A172 (cell line): Measurements from ENCODE around the gene TCF23. TPM values are rescaled to one million over a fixed set of nuclear protein-coding genes. Genes with fewer than 3 reads are reported as not detected.
"Not testable (repeated sequence)": the region's sequence is repeated elsewhere in the genome, so short reads cannot be mapped to it uniquely, and the experiment has no call there.

ENCODE experiments used
- DNase-seq: peaks from one replicate; pipeline ENCODE4 v3.0.0-alpha.2; 2015; ENCODE audit warnings: low spot score
- total RNA-seq: library from RNA; depleted of rRNA; stranded (reverse); fragments of >200 nt; shearing (Covaris generic); gene quantifications from 2 replicates; pipeline ENCODE4 v1.2.3, GENCODE V29; 2014

TCF23 gene
- total RNA-seq, 1 experiment from 2014 or later: not detected

DNA sequence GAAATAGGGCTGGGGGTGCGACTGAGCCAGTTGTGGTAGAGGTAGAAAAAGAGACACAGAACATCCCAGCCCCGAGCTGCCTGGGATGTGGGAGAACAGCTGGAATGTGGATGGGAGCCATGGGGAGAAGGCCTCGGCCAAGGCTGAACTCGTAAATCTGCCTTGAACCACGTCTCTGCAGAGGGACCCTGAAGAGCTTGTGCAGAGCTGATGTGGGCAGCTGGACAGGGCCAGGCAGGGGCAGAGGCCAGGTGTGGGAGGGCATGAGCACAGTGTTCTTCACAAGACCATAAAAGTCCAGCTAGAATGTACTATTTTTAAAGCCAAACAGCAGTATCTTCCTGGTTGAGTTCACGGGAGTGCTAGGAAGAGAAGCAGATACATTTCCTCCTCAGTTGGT, 5.7 kb downstream of the TCF23 start:
- DNase-seq: no peak

DNA sequence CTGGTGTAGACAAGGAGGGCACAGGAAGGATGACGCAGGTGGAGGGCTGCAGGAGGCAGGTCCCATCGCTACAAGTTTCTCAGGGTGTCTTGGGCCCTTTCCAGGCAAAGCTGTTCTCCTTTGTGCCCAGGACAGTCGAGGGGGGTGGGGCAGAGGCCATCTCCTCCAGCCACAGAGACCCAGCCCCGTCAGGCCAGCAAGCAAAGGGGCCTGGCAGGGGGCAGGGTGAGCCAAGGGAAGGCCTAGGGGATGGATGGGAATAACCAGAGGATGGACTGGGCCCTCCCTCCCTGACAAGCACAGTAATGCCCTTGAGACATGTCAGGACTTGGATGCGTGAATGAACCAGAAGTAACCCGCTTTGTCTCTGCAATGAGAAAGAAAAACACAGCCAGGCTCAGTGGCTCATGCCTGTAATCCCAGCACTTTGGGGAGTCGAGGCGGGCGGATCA, 6.3 kb downstream of the TCF23 start:
- no peak for DNase-seq

DNA sequence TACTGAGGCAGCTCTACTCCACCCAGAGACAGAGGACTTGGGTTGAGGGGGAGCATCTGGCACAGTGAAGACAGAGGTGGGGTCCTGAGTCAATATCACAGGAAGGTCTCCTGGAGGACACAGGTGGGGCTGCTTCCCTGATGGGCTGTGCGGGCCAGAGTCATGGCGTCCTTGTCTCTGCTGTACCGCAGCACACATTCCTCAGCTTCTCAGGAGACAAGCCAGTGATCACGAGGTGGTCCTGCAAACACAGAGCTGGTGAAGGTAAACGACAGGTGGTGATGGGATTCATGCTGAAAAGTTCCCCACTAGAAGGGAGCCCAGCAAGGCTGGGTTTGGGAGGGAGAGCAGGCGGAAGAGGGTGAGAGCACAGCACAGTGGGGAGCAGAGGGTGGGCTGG, 9.7 kb downstream of the TCF23 start:
- no peak for DNase-seq

DNA sequence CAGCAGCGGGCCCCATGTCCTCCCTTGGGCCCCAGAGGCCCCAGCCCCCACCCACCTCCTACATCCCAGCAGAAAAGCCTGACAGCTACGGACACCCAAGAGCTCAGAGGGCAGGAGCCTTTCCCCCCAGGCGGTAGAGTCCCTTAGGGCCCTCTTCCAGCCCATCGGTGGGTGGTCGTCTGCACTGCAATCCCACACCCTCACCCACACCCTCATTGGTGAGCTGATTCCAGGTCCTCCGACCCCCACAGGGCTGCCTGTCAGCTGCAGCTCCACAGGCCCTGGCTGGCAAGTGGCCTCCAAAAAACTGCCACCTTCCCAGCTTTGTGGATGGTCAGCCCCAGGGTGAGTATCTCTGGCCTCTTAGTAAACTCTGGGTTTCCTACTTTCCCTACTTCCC, 10.5 kb downstream of the TCF23 start:
- no peak for DNase-seq

DNA sequence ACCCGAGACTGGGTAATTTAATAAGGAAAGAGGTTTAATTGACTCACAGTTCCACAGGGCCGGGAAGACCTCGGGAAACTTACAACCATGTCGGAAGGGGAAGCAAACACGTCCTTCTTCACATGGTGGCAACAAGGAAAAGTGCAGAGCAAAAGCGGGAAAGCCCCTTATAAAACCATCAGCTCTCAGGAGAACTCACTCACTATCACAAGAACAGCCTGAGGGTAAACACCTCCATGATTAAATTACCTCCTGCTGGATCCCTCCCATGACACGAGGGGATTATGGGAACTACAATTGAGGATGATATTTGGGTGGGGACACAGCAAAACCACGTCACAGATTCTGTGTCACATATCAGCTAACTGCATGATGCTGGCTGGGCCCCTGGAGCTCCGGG, 11.4 kb downstream of the TCF23 start:
- no peak for DNase-seq

DNA sequence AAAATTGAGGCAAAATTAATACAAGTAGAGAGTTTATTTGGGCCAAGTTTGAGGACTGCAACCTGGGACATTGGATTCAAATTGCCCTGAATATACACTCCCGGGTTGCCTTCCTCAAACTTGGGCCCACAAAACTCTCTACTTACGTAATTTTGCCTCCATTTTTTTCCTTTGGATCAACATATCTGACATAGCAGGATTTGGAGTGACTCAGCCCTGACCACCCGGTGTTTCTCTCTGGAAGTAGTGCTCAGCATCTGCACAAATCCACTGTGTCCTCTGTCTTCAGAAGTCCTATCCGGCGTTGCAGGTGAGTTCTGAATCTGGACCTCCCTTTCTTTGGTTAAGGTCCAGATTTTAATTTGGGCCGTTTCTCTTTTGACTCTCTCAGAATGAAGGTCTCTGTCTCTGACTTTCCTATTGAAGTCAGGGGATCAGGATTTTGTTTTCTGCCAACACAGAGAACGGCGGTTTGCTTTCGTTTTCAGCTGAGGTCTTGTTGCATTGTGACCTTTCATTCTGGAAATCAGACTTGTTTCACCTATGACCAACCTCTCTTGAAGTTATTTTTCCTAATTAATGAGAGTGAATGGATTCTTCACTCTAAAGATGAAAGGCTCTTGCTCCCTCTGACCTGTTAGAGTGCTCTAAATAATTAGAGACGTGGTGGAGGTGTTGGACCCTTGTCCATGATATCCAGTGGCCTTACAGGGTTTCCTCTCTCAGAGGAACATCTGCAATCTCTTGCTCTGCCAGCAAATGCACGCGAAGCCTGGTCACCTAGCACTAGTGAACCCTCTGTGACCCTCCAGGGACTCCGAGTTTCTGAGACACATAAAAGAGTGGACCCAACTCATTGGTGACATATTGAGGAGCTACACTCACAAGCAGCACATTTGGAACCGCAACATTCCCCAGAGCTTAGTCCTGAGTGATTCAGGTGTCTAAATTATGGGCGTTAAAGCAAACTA, 13.6 kb downstream of the TCF23 start:
- peak; percentile 40 for DNase-seq

DNA sequence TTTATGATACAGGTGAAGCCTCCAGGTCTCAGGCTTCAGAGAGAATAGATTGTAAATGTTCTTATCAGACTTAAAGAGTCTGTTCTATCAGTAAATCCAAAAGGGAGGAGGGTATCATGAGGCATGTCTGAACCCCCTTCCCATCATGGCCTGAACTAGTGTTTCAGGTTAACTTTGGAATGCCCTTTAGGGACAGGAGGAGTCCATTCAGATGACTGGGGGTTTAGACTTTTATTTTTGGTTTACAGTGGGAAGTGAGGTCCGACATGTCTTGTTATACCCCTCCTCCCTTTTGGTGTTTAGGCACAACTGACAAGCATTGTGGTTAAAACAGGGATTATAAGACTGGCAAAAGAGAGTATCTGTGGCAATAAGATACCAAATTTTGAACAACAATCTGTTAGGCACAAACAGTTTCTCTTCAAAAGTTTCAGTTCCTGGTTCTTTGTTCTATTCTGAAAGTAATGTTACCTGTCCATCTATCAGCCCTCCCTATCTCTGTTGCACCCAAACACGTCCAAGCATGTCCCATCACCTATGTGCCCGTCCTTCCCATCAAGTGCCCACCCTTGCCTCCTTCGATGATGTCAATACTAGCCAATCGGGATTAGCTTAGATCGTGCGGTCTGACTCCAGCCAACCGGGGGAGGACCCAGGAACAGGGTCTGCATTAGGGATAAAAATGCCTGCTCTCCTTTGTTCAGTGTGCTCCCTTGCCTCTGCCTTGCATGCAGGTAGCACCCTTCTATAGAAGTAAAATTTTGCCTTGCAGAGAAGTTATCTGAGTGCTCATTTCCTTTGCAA, 16.4 kb downstream of the TCF23 start:
- no peak for DNase-seq

DNA sequence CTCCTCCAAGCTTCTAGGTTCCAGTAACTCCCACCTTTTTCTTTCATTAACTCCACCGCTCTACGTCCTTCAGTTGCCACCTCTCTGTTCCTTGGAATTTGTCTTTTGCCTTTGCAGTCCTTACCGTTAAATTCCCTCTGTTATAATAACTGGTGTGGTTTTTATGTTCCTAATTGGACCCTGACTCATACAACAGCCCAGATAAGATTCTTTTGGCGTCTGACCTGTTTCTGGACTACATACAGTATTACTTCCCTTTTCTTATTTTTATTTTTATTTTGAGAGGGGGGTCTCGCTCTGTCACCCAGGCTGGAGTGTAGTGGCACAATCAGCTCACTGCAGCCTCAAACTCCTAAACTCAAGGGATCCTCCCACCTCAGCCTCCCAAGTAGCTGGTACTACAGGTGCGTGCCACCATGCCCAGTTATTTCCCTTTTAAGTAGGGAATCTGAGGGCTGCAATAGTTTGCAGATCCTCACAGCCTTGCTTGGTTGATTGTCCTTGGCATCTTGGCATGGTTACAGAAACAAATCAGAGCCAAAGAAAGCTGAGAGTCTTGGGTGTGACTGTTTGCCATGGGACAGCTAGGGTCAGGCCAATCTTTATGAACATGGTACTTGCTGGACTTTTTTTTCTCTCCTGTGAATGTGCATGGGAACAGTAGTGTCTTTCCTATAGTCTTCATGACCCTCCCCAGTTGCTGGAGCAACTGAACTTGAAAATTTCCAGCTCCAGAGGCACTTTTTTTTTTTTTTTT, 22.0 kb downstream of the TCF23 start:
- peak; percentile 16 for DNase-seq

DNA sequence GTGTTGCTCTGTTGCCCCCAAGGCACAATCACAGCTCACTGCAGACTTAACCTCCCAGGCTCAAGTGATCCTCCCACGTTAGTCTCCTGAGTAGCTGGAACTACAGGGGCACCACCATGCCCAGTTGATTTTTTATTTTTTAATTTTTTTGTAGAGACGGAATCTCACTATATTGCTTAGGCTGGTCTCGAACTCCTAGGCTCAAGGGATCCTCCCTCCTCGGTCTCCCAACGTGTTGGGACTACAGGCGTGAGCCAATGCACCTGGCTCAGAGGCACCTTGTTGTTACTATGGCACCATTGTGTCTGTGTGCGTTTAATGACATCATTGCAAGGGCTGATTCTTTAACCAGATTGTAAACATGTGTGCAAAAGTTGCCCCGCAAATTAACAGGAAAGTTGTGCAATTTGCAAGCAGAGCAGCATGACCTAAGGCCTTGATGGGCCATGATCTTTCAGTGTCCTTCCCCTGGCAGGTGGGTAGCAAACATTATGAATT, 22.6 kb downstream of the TCF23 start:
- DNase-seq: no peak

DNA sequence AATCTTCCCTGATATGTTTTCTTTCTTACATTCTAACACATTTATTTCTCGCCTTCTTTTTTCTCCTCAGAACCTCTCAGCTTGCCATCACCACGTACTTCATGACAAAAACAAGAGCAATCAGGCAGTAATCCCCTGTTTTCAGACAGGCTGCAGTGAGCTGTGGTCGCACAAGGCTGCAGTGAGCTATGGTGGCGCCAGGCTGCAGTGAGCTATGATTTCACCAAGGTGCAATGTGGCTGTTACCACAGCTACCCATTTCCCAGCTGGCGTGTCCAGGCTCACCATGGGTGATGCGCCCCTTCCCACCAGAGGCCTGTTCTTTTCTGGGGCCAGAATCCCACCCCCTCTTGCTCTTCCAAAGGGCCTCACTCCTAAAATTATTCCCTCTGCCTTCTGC, 25.8 kb downstream of the TCF23 start:
- no peak for DNase-seq

DNA sequence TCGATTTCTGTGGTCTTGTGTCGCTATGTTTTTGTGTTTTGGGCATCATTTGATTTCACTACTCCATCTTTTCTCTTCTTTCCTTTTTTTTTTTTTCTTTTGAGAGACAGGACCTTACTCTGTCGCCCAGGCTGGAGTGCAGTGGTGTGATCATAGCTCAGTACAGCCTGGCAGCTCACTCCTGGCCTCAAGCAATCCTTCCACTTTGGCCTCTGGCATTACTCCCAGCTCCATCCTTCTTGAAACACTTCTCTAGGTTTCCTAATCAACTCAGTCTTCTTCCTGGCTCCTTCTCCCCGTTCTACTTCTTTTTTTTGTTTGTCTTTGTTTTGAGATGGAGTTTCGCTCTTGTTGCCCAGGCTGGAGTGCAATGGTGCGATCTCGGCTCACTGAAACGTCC, 26.5 kb downstream of the TCF23 start:
- DNase-seq: no peak

DNA sequence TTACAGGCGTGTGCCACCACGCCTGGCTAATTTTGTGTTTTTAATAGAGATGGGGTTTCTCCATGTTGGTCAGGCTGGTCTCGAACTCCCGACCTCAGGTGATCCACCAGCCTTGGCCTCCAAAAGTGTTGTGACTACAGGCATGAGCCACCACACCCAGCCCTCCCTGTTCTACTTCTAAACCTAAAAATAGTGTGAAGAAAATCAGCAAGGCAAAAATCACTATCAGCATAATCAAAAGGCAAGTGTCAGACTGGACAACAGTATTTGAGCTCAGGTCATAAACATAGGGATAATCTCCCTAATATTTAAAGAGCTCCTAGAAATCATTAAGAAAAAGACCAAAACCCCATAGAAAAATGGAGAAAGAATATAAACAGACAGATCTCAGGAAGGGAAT, 27.0 kb downstream of the TCF23 start:
- DNase-seq: not testable (repeated sequence)

DNA sequence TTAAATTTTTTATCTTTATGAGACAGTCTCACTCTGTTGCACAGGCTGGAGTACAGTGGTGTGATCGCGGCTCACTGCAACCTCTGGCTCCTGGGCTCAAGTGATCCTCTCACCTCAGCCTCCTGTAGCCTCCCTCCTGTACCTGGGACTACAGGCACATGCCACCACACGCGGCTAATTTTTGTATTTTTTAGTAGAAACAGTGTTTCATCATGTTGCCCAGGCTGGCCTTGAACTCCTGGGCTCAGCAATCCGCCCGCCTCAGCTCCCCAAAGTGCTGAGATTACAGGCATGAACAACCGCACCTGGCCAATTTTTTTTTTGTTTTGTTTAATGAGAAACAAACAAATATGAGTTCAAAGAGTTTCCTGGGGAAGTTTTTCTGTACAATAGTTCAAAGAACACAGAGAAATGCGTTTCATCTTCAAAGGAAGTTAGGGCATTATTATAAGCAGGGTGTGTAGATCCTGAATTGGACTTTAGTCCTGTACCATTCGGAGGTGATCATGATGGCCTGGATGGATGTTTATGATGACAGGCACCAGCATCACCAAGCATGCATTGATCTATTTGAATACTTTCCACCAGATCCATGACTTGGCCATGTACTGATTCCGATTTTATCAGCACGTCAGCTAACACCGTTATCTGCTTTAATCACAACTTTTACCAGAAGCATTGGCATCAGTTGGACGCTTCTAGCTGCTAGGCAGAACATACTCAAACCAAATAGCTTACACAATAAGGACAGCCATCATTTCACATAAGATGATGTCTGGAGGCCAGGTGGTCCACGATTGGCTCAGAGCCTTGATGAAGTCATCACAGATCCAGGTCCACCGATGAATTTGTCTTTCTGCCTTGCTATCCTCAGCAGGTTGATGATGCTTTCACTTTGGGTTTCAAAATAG, 28.9 kb downstream of the TCF23 start:
- no peak for DNase-seq

DNA sequence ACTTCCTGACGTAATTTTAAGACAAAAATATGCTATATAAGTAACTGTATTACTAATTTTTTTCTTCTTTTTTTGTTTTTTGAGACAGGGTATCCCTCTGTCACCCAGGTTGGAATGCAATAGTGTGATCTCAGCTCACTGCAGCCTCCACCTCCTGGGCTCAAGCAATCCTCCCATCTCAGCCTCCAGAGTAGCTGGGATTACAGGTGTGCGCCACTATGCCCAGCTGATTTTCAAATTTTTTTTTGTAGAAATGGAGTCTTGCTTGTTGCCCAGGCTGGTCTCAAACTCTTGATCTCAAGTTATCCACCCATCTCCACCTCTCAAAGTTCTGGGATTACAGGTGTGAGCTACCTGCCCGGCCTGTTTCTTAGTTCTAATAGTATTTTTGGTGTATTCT, 29.7 kb downstream of the TCF23 start:
- no peak for DNase-seq

DNA sequence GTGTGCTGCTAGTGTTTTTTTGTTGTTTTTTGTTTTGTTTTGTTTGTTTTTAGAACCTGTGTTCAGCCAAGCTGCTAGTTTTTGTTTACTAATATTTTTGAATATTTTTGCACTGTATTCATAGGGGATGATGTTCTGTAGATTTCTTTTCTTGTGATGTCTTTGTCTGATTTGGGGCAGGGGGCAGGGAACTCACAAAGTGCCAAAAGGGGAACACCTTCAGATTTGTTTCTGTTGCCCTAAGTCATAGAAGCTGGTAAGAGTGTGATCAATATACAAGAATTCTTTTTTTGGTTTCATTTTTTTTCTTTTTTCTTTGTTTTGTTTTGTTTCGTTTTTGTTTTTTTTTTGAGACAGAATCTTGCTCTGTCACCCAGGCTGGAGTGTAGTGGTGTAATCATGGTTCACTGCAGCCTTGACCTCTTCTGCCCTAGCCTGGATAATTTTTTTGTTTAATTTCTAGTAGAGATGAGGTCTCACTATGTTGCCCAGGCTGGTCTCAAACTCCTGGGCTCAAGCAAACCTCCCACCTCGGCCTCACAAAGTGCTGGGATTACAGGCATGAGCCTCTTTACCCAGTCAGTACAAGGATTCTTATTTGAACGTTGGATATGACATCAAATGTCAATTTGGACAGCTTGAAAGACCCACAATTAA, 30.7 kb downstream of the TCF23 start:
- DNase-seq: no peak

DNA sequence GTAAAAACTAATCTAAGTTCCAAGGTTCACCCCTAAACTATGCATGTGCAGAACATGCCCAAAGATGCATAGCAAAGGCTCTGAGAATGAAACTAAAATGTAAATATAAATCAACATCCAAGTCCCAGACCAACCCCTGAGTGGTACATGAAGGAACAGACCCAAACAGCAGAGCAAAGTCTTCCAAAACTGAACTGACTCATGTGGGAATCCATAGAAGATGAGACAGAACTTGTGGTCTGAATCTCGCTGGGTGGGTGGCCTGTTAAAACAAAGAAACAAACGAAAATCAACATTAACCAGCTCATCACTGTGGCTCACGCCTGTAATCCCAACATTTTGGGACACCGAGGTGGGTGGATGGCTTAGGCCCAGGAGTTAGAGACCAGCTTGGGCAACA, 33.5 kb downstream of the TCF23 start:
- DNase-seq: no peak

DNA sequence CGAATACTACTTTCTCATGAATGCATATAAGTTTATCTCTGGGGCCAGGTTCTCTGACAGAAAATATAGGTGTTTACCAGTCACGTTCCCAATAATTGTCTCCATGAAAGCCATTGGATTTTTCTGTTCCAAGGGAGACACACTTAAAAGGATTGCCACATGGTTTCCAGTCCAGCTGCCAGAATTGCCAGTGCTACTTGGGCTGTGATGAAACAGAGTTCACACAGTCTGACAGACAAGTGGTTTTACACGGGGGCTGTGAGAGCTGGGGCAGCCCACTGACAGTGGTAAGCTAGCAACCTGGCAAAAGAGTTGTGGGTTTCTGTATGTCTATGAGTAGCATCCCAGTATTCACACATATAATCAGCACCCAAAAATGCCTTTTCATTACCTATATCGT, 35.3 kb downstream of the TCF23 start:
- DNase-seq: no peak

DNA sequence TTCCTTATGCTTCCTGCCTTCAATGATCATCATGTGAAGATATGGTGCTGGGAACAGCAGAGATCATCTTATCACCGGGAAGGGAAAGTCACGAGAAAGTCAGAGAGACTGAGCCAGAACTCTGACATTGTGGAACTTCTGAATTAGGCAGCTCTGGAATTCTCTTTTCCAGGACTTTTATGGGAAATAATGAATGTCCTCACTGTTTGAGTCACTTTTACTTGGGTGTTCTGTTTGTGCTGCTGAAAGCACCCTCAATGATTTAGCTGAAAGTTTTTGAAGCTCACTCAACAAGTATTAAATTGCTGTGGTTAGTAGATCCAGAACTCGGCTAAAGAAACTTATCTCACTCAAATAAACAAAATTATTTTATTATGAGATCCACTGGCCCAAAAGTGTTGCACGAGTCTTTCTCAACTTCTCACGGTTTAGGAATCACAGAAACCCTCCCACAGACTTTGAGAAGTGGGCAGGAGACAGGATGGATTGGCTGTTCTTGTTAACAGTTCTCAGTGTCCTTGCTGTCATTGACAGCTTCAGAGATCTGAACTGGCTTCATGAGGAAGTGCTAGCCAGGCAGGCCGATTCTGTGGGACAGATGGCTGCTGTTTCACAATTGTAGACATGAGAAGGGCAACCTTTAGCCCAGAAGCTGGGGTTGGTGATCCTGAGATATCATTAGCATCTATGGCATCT, 36.7 kb downstream of the TCF23 start:
- DNase-seq: peak; percentile 18

DNA sequence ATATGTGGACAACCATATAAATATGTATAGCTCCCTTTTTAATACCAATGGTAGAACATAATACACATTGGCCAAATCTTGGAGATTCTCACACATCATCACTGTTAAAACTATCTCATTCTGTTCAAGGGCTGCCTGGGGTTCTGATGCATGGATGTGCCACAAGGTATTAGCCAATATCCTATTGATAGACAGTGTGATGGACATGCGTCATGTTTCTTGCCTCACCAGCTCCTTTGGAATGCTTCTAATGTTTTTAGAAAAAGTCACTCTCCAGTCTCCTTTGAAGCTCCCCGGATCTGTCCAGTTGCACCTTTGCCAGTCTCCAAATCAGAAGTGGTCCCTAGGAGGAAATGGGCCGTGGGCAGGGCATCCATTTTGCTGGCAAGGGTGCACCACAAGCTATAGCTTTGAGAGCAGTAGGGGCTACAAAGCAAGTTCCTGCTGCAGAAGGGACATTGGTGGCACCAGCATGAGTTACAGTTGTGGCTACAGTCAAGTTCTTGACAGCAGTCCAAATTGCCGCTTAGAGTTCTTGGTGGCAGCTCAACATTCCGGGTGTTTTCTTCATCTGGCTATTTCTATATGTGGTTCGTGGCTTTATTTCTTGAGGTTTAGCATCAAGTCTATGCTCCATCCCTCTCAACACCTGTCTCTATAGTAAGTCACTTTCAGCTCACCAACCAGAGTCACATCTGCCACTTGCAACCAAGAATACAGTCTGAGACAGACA, 38.0 kb downstream of the TCF23 start:
- no peak for DNase-seq
